OCI-LY1 (cell line): ENCODE results near the gene HEMGN.

Experiments used
- H2AFZ ChIP-seq: fragments of 200-600 bp; sonication (generic), shearing (Covaris generic); 2 replicates; pipeline ENCODE4 v1.6.0; 2014; ENCODE audit warnings: antibody characterized with exemption, mild to moderate bottlenecking, low read length
- H3F3A ChIP-seq: fragments of 200-600 bp; sonication (generic), shearing (Covaris generic); 2 replicates; pipeline ENCODE4 v1.6.0; 2014; ENCODE audit warnings: mild to moderate bottlenecking, antibody characterized with exemption, low read length, moderate library complexity; ENCODE audit not compliant: insufficient read depth
- H3K27ac ChIP-seq: fragments of 200-600 bp; sonication (generic); 2 replicates; pipeline ENCODE4 v1.5.1; 2014; ENCODE audit warnings: low read length, mixed run types, mild to moderate bottlenecking, low read depth; ENCODE audit not compliant: poor library complexity, severe bottlenecking
- H3K27me3 ChIP-seq: fragments of 200-600 bp; sonication (generic); 2 replicates; pipeline ENCODE4 v1.6.0; 2014; ENCODE audit warnings: antibody characterized with exemption, mild to moderate bottlenecking, low read length, moderate library complexity; ENCODE audit not compliant: insufficient read depth
- H3K36me3 ChIP-seq: fragments of 200-600 bp; sonication (generic); 2 replicates; pipeline ENCODE4 v1.6.1; 2014; ENCODE audit warnings: mild to moderate bottlenecking, antibody characterized with exemption, low read length, moderate library complexity, mixed read lengths; ENCODE audit not compliant: insufficient read depth
- H3K4me1 ChIP-seq: fragments of 200-600 bp; sonication (generic); 2 replicates; pipeline ENCODE4 v1.5.1; 2014; ENCODE audit warnings: mild to moderate bottlenecking, low read length, moderate library complexity; ENCODE audit not compliant: insufficient read depth, severe bottlenecking
- H3K4me2 ChIP-seq: fragments of 200-600 bp; sonication (generic), shearing (Covaris generic); 2 replicates; pipeline ENCODE4 v1.6.1; 2014; ENCODE audit warnings: low read length
- H3K4me3 ChIP-seq: fragments of 200-600 bp; sonication (generic); 2 replicates; pipeline ENCODE4 v1.5.1; 2014; ENCODE audit warnings: low read length, low read depth, mild to moderate bottlenecking, mixed read lengths; ENCODE audit not compliant: poor library complexity, severe bottlenecking
- H3K79me2 ChIP-seq: fragments of 200-600 bp; shearing (Covaris generic); 2 replicates; pipeline ENCODE4 v1.6.1; 2016; ENCODE audit warnings: mixed run types, low read length, mixed read lengths; ENCODE audit not compliant: insufficient read depth
- H3K9ac ChIP-seq: fragments of 200-600 bp; sonication (generic), shearing (Covaris generic); 2 replicates; pipeline ENCODE4 v1.6.1; 2014; ENCODE audit warnings: mild to moderate bottlenecking, low read length, mixed read lengths
- H3K9me2 ChIP-seq: fragments of 200-600 bp; sonication (generic), shearing (Covaris generic); 2 replicates; pipeline ENCODE4 v1.6.1; 2014; ENCODE audit warnings: low read depth, mild to moderate bottlenecking, low read length, mixed read lengths
- H3K9me3 ChIP-seq: fragments of 200-600 bp; shearing (Covaris generic); 2 replicates; pipeline ENCODE4 v1.6.1; 2014; ENCODE audit warnings: low read length, mixed read lengths
- H4K20me1 ChIP-seq: fragments of 200-600 bp; sonication (generic), shearing (Covaris generic); 2 replicates; pipeline ENCODE4 v1.6.0; 2016; ENCODE audit warnings: mild to moderate bottlenecking, low read length; ENCODE audit not compliant: insufficient read depth
- EZH2 ChIP-seq: fragments of 200-600 bp; sonication (generic), shearing (Covaris generic); IDR thresholded peaks from 2 replicates; pipeline ENCODE4 v1.8.0; 2017; ENCODE audit warnings: borderline replicate concordance, mixed run types, mild to moderate bottlenecking, antibody characterized with exemption, low read length, moderate library complexity, mixed read lengths
- TF ChIP-seq, protein P1 (sequence below): fragments of 200-600 bp; sonication (generic), shearing (Covaris generic); IDR thresholded peaks from 2 replicates; pipeline ENCODE4 v1.5.1; 2017; ENCODE audit warnings: mild to moderate bottlenecking, antibody characterized with exemption, low read length, moderate library complexity, mixed read lengths

The HEMGN gene

DNA sequence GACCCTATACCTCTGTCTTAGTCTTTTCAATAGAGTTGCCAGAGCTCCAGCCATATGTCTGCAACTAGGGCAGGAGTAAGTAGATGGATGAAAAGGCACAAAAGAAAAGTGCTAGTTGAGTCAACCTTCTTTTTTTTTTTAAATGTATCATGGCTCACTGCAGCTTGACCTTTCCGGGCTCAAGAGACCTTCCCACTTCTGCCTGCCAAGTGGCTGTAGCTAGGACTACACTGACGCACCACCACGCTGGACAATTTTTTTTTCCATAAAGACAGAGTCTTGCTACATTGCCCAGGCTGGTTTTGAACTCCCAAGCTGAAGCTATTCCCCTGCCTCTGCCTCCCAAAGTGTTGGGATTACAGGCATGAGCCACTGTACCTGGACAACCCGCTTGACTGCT, 57.6 kb downstream of the HEMGN start:
- H2AFZ ChIP-seq, result no peak overlapping the region
- H3F3A ChIP-seq, result no peaks in the 10 kb centered on the region
- peaks cover 4% of the 10 kb centered on the region; the same call in 1 of the 2 replicates for H3K27me3 ChIP-seq
- H3K9ac ChIP-seq, result no peak overlapping the region
- no peaks in the 10 kb centered on the region for H3K36me3 ChIP-seq
- no peaks in the 10 kb centered on the region for H3K9me2 ChIP-seq
- H3K79me2 ChIP-seq, result no peaks in the 10 kb centered on the region
- no peaks in the 10 kb centered on the region for H3K9me3 ChIP-seq
- no peak overlapping the region for H3K27ac ChIP-seq
- H3K4me3 ChIP-seq, result no peak overlapping the region
- H3K4me2 ChIP-seq, result no peak overlapping the region
- TF ChIP-seq, protein P1, sequence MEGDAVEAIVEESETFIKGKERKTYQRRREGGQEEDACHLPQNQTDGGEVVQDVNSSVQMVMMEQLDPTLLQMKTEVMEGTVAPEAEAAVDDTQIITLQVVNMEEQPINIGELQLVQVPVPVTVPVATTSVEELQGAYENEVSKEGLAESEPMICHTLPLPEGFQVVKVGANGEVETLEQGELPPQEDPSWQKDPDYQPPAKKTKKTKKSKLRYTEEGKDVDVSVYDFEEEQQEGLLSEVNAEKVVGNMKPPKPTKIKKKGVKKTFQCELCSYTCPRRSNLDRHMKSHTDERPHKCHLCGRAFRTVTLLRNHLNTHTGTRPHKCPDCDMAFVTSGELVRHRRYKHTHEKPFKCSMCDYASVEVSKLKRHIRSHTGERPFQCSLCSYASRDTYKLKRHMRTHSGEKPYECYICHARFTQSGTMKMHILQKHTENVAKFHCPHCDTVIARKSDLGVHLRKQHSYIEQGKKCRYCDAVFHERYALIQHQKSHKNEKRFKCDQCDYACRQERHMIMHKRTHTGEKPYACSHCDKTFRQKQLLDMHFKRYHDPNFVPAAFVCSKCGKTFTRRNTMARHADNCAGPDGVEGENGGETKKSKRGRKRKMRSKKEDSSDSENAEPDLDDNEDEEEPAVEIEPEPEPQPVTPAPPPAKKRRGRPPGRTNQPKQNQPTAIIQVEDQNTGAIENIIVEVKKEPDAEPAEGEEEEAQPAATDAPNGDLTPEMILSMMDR, result no peak
- TF ChIP-seq EZH2, result no peak
- H3K4me1 ChIP-seq, result no peaks in the 10 kb centered on the region
- H4K20me1 ChIP-seq, result no peaks in the 10 kb centered on the region
